GM12891 (cell line): ENCODE results near the gene RAB11FIP4.

Experiments
- POLR2A ChIP-seq: IDR thresholded peaks from 2 replicates; pipeline ENCODE4 v1.6.1; 2011; ENCODE audit warnings: low read depth, low read length, control low read depth
- POLR2AphosphoS5 ChIP-seq: IDR thresholded peaks from 2 replicates; pipeline ENCODE4 v1.6.1; 2011; ENCODE audit warnings: low read depth, low read length, control low read depth
- TAF1 ChIP-seq: IDR thresholded peaks from 2 replicates; pipeline ENCODE4 v1.6.1; 2011; ENCODE audit warnings: low read depth, low read length, control low read depth

DNA sequence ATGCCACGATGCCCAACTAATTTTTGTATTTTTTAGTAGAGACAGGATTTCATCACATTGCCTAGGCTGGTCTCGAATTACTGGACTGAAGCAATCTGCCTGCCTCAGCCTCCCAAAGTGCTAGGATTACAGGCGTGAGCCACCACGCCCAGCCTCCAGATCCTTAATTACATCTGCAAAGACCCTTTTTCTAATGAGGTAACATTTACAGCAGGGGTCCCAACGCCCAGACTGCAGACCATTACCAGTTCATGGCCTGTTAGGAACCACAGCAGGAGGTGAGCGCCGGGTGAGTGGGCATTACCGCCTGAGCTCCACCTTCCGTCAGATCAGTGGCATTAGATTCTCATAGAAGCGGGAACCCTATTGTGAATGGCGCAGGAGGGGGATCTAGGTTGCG, 4.0 kb upstream of the RAB11FIP4 start:
- no peak for TF ChIP-seq POLR2AphosphoS5
- no peak for TF ChIP-seq TAF1
- no peak for TF ChIP-seq POLR2A
